HG02970 (cell line): ENCODE data around the gene DMPK.

ENCODE experiments used
- ATAC-seq: cut with Tn5 transposase; IDR thresholded peaks from one replicate; pipeline ENCODE4 v1.9.1; 2021; ENCODE audit warnings: mild to moderate bottlenecking, moderate library complexity, moderate number of reproducible peaks; ENCODE audit not compliant: unreplicated experiment, low FRiP score

The DMPK gene

DNA sequence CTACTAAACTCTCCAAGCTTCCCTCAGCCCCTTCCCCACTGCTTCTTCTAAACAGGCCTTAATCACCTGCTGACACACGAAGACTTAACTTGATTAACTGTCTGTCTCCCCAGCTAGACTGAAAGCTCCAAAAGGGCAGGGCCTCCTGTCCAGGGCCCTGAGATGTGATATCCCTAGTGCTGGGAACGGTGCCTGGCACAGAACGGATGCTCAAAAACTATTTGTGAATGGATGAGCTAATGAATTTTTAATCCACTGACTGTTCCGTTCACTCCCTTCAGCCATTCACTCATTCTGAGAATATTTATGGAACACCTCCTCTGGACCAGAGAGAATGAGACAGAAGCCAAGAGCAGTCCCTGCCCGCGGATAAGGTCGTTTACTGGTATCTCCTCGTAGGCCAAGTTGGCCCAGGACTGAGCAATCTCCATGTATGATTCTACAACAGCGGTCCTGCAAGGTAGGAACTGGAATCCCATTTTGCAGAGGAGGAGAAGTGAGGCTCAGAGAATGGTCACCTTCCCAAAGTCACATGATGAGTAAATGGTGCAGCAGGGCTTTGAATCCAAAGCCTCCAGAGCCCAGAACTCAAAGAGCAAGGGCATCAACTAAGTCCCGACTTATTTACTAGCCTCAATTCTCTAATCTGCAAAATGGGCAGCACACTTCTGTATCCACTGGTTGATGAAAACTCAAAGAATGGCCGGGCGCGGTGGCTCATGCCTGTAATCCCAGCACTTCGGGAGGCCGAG is 6.9 kb upstream of the DMPK start:
- no peak for ATAC-seq

DNA sequence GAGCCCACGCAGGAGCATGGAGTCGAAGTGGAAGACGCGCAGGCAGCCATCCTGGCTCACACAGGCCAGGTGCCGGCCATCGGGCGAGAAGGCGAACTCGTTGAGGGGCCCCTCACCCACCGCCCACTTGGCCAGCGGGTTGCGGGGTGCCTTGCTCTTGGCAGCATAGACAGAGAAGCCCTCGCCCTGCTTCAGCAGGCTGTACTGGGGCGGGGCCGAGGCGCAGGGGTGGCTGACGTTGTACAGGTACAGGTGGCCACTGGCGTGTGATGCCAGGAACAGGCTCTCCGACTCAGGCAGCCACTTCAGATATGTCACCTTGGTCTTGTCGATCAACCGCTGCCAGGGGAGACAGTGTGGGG is 4.2 kb upstream of the DMPK start:
- ATAC-seq: no peak

DNA sequence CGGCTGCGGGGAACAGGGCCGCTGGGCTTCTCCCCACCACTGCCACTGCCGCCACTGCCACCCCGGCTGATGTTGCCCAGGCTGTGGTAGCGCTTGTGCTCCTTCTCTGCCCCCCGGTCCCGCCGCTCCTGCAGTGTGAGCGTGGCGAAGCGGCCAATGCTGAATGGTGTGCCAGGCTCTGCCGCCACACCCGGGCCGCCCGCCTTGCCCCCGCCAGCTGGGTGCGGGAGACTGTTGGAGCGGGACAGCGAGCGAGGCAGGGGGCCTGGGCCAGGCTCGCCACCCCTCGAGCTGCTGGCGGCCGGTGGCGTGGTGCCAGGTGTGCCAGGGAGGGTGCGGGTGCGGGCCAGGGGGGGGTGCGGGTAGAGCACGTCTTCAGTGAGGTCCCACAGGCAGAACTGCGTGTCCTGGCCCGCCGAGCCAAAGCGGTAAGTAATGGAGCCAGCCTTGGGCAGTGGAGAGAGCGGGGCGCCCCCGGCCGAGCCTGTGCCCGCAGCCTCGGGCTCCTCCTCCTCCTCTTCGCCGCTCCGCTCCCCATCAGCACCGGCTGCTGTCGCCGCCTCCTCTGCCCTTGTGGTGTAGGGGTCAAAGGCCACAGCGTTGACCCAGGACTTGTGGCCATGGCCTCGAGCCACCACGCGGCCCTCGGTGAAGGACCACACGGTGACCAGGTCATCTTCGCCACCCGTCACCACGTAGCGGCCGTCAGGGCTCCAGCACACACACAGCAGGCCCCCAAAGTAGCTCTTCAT is 3.7 kb upstream of the DMPK start:
- ATAC-seq: no peak

DNA sequence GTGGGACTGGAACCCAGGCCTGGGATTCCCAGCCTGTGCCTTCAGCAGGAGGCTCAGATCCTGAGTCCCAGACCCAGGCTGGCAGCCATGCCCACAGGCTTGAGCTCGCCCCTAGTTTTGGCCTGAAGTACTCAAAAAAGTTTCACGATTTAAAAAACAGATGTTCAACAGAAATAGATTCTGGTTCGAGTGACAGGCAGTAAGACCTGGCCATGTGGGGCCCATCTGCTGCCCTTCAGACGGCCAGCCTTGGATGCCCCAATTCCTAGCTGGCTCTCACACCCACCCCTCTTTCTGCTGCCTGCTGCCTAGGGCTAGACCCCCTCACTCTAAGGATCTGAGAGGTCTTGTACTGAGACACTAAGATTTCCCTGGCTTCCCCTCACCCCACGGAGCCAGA is 2.8 kb upstream of the DMPK start:
- ATAC-seq: no peak

DNA sequence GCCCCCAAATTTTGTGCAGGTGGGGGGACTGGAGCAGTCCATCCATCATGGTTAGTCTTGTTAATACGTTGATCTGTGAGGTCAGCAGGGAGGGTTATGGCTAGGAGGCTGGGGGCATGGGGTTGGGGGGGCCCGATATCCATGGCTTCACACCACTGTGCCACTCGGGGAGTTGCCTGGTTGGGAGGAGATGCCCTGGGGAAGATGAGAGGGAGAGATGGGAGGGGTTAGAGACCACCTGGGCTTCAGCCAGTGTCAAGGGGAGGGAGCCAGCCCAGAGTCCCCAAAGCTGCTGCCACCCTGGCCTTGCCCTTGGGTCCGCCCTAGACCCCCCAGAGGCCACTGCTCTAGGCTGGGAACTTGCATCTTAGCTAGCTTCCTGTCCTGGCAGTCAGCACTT is 1.8 kb upstream of the DMPK start:
- ATAC-seq: no peak

DNA sequence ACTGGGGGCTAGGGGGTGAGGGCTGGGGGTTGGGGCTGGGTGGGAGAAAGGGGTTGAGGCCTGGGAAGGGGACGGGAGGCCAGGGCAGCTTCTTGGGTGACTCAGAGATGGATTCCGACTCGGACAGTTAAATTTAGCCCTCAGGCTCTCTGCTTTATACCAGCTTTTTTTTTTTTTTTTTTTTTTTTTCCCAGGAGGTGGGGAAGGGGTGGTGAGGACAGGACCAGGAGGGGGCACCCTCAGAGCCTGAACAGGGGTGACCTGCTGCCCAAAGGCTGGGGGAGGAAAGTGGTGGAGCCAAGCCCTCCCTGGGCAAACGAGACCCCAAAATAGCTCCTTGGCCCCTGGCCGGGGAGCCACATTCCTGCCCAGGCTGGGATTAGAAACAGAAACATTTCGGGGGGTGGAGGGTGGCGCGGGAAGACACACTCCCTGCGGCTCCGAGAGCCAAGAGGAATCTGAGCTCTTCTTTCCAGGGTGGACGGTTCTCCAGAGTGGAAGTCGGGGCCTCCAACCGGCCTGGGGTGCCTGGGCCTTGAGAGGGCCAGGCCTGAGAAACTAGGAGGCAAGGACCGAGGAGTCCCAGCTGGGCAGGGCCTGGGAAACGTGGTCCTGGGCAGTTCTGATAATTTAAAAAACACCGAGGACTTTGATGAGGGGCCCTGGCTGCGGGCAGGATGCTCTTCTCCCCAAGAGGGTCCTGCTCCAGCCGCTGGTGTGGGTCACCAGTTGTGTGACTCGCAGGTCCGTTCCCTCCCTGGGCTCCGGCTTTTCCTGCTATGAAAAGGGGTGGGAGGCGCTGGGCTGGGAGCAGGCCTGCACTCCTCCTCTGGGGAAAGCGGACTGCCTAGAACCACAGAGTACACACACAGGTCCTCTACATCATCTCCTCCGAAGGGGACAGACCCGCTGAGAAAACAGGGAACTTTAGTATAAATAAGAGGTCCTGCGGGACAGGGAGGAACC is 813 bp upstream of the DMPK start:
- no peak for ATAC-seq

DNA sequence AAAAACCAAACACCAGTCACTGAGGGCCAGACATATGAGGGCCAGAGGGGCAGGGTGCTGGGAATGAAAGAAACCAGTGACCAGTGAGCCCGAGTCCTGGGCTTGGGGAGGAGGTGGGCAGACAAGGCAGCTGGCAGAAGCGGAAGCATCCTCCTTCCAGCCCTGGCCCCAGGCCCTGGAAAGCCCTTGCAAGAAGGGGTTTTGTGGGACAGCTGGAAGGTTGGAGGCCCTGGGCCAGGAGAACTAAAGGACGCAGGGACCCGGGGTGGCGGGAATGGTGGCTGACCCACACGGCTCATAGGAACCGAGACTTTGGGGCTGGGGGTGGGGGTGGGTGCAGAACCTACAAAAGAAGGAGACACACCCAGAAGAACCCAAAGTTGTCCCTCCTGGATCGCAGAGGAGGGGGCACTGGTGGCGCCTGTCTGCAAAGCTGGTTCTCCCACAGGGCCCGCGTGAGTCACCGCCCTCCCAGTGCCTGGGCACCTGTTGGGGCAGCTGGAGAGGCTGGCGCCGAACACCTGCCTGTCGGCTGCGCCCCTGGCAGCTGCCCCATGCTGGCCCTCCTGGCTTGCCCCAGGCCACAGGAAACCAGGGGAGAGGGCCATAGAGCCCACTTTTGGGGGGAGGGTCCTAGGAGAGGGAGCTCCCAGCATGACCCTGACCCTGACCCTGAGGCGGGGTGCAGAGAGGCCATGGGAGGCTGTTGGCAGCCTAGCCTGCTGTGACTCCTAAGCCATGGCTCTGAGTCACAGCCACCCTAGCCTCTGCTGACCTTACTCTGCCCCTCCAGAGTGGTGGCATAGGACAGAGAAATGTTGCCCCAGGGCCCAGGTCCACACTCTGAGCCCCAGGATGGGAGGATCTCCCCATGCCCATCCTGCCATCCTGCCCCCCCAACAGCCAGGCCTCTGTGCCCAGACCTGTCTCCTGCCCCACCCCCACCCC is 802 bp downstream of the DMPK start:
- ATAC-seq: no peak

DNA sequence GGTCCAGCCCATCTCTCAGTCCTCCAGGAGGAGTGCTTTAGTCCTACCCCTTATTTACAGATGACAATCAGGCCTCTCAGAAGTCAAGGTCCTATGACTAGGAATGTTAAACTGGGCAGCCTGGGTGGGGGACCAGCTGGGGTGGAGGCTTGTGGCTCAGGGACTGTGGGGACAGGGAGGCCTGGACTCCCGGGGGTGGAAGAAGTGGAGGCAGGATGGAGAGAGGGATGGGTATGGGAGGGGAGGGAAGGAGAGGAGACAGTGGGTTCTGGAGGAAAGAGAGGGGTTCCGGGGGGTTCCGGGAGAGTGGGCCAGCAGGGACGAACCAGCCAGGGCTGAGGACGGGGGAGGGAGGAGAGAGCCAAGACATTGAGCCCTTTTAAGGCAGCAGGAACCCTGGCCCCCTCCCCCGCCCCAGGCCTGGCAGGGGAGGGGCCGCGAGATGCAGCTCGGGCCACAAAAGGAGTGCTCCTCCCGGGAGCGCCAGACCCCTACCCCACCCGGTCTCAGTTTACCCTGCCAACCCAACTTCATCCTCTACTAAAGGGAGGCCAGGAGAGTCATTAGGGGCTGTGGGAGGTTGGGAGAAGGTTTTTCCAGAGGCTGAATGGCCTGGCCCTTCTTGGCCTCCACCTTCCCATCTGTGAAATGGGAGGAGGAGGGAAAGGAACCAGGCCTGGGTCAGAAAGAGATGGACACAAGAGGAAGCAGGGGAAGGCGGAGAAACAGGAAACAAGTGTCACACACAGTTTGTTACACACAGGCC is 1.7 kb downstream of the DMPK start:
- no peak for ATAC-seq

DNA sequence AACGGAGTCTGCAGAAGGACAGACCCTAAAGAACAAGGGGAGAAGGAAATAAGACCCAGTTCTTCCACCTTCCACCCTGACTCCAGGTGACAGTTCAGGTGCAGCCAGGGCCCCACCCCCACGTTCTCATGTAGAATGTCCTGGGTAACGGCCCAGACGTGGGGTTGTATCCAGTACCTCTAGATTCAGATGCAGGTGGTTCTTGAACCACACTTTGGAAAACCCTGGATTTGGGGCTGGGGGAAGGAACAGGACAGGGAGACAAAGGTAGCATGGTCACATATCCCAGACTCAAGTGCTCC is 2.2 kb downstream of the DMPK start:
- ATAC-seq: no peak

DNA sequence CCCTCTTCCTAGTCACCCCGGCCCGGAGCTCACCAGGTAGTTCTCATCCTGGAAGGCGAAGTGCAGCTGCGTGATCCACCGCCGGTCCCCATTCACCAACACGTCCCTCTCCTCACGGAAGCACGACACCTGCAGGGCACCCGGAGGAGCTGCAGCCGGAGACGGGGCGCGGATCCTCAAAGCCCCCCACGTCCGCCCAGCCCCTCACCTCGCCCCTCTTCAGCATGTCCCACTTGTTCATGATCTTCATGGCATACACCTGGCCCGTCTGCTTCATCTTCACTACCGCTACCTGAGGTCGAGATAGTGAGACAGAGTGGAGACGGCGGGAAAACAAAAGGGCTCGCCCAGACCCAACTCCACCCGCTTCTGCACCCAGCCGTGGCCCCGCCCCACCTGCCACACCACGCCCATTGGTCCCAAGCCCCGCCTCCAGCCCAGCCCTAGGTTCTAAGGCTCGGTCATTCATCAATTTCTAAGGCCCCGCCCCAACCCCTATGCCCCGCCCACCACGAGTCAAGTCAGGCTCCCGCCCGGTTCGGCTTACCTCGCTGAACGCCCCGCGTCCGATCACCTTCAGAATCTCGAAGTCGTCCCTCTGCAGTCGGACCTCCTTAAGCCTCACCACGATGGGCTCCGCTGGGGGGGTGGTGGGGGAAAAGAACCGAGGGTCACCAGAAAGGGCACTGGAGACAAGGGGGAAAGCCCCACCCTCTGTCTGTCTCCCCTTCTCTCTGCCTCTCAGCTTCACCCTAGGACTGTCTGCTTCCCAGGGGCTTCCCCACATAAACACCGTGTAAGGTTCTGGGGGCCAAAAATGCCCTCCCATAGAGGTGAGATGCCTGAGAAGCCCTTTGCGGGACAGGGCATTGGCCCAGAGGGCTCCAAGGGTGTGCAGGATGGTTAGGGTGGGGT is 2.8 kb downstream of the DMPK start:
- ATAC-seq: peak; percentile 68

DNA sequence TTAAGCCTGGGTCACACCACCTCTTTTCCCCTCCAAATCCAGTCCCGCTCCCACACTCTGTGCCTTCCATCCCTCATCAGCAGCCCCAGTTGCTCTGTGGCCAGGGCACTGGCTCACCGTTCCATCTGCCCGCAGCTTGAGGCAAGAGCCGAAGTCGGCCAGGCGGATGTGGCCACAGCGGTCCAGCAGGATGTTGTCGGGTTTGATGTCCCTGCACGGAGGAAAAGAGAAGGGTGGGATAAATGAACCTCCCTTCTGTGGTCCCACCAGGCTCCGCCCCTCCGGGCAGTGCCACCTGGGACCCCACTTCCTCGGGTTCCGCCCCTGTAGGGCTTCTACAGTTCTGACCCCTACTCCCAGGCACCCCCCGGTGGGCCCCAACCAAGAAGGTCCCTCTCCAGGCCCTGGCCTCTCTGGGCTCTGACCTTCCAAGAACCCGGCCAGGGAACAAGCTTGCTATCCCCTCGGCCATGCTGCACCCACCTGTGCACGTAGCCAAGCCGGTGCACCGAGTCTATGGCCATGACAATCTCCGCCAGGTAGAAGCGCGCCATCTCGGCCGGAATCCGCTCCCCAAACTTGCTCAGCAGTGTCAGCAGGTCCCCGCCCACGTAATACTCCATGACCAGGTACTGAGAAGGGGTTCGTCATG is 4.2 kb downstream of the DMPK start:
- no peak for ATAC-seq

DNA sequence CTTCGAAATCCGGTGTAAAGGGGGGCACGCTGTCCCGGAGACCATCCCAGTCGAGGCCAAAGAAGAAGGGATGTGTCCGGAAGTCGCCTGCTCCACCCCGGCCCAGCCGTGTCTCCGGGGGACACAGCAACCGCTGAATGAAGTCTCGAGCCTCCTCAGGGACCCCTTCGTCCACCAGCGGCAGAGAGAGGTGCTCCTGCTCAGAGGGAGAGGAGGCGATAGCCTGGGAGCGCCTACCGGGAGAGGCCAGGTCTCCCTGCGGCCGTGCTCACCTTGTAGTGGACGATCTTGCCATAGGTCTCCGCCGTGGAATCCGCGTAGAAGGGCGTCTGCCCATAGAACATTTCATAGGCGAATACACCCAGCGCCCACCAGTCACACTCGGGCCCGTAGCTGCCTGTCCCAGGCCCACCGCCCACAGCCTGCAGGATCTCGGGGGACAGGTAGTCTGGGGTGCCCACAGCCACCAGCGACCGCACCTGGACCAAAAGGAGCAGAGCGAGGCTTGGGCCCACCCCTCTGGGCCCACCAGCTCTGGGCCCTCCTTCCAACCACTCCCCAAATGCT is 4.8 kb downstream of the DMPK start:
- ATAC-seq: no peak

DNA sequence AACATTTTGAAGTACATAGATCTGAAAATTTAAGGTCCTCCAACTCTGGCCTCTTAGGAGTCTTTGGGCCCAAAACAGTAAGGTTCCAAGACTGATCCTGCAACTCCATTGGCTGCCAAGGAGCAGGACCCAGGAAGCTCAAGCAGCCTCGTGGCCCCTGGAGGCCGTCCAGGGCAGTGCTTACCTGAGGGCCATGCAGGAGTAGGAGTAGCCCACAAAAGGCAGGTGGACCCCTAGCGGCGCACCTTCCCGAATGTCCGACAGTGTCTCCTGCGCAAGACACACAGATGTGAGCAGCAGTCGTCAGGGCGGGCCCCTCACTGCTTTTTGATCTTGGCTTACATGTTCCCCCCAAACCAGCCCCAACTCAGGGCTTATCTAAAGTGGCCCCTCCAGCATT is 7.5 kb downstream of the DMPK start:
- ATAC-seq: no peak

DNA sequence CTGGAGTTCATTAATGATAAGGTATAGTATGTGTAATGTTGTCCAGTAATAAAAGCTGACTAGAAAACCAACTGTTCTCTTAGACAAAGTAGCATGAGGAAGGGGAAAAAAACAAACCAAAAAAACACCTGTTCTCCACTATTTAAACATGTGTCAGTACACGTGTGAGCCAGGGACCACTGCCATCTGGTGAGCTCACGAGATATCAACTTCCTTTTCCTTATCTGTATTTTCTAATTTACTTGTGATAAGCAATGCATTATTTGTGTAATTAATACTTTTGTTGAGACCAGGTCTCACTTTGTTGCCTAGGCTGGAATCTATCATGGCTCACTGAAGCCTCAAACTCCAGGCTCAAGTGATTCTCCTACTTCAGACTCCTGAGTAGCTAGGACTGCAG is 8.9 kb downstream of the DMPK start:
- ATAC-seq: no peak

DNA sequence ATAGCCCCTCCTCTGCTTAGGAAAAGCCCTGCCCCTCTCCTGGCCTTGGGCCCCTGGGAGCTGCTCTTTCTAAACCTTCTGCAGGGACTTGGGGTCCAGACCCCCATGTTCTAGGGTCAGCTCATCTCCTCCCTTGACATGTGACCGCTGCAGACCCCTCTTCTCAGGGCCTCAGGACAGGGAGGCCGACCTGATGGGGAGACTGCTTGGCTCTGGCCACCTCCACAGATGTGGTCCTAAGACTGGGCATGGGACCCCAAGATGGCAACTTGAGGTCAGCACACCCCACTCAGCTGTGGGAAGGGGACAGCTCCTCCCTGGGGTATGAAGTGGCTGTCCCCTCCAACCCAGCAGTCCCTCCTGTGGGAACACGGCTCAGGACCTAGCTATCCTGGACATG is 9.4 kb downstream of the DMPK start:
- no peak for ATAC-seq

DNA sequence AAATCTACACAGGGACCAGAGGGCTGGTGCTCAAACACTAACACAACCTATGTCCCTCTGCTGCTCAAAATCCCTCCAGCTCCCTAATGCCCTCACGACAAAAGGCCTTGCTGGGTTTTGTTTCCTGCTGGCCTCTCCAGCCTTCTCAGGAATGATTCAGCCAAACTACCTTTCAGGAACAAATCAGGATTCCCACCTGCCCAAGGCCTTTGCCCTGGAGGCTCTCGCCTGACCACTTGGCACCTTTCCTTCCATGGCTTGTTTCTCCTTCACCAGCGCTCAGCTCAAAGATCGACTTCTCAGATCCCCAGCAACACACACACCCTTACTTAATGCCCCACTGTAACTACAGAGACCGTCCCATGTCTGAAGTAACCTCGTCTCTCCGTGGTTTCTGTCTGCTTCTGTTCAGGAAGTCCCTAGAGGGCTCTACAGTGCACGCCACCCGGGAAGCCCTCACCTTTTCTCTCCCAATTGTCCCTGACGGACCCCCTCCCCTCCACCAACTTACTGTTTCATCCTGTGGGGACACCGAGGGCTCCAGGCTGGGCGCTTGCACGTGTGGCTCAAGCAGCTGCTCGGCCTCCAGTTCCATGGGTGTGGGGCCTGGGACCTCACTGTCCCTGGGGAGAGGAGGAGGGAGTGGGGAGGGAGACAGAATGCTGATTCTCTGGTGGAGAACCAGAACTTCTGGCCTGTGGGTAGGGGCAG is 10.0 kb downstream of the DMPK start:
- ATAC-seq: no peak

DNA sequence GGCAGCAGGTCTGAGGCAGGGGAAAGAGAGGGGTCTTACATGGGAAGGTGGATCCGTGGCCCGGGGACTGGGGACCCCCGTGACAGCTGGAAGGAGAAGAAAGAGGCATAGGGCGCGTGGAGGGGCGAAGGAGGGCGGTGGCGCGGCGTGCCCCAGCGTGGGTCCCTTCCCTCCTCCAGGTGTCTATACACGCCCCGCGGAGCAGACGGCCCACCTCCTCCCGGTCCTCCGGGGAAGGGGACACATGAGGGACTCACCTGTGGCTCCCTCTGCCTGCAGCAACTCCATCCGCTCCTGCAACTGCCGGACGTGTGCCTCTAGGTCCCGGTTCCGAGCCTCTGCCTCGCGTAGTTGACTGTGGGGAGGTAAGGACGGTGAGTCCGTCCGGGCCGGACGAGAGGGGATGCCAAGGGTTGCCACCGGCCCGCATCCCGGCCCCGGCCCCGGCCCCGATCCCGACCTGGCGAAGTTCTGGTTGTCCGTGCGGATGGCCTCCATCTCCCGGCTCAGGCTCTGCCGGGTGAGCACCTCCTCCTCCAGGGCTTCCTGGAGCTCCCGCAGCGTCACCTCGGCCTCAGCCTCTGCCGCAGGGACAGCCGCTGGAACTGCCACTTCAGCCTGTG is 10.9 kb downstream of the DMPK start:
- ATAC-seq: no peak
